Stimulated activated CD8-positive, alpha-beta memory T cell treated with anti-CD3 and anti-CD28 coated beads, Interleukin-12 subunit alpha, Interleukin-12 subunit beta, amount 100 ng/mL, for 24 hours (primary cell): ENCODE measurements around the gene KLHL22.
"Not testable (repeated sequence)": the region's sequence is repeated elsewhere in the genome, so short reads cannot be mapped to it uniquely, and the experiment has no call there.

Experiments used
- DNase-seq: peaks from one replicate; pipeline ENCODE4 v3.0.0-alpha.2; 2020; ENCODE audit errors: extremely low read depth

Gene KLHL22

DNA sequence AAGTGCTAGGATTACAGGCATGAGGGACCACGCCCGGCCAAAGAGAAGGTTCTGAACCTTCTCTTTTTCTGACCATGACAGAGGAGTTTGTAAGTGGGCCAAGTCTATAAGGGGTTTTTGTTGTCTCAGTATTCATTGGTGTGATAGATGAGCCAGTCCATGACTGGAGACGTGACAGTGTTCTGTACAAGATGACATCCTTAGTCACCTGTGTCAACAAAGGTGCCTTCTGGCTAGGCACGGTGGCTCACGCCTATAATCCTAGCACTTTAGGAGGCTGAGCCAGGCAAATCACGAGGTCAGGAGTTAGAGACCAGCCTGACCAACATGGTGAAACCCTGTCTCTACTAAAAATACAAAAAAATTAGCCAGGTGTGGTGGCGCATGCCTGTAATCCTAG lies 4.2 kb upstream of the KLHL22 start:
- DNase-seq = no peak

DNA sequence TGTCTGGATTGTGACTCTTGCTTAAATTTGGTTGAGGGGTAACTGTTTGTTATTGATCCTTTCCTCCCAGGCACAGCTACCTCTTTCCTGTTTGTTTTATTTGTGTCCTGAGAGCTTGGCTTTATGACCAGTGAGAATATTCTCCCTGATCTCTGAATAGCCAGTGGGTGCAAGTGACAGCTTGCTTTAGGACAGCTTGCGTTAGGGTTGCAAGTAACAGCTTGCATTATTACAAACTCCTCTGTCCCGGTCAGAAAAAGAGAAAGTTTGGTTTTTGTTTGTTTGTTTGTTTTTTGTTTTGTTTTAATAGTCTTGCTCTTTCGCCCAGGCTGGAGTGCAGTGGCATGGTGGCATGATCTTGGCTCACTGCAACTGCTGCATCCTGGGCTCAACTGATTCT lies 3.3 kb upstream of the KLHL22 start:
- DNase-seq = no peak

DNA sequence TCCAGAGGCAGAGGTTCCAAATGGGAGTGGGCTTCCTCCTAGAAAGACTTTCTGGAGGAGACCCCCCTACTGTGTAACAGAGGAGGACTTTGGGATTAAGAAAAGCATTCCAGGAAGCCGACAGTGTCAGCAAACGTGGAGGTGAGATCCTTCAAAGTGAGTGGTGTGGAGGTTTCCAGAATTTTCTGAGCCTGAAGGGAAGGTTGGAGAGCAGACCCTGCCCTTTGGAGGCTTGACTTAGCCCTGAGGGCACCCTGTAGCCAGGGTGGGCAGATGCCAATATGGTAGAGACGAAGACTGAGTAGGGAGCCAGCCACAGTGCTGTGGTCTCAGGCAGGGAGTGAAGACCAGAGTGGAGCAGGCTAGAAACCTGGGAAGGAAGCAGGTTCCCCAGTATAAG lies 1.8 kb upstream of the KLHL22 start:
- DNase-seq = no peak

GRCh38 chr22:20495861-20496681 lies 476 bp upstream of the KLHL22 start:
- DNase-seq = peak; percentile 85

- no peak for DNase-seq
These were observed 4.2 kb downstream of the KLHL22 start for GRCh38 chr22:20491346-20491745.

- DNase-seq = no peak
These were observed 4.7 kb downstream of the KLHL22 start for GRCh38 chr22:20490941-20491307.

GRCh38 chr22:20490183-20490940 lies 5.2 kb downstream of the KLHL22 start:
- DNase-seq = no peak

DNA sequence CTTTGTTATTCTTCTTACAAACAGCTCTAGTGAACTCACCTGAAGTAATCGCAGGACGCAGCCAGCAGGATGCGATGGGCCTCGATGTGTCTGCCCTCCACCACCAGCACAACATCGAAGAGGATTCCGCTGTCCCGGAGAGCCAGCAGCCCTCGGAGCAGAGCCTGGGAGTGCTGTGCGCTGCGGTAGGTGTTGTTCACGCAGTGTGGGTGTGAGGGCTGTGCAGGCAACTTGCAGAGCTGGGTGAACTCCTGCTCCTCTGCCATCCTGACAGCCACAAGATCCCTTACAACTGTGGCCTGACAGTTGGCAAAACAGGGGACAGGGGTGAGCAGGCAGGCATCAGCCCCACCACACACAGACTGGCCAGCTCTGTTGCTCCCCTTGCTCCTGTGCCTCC lies 6.6 kb downstream of the KLHL22 start:
- DNase-seq = no peak

DNA sequence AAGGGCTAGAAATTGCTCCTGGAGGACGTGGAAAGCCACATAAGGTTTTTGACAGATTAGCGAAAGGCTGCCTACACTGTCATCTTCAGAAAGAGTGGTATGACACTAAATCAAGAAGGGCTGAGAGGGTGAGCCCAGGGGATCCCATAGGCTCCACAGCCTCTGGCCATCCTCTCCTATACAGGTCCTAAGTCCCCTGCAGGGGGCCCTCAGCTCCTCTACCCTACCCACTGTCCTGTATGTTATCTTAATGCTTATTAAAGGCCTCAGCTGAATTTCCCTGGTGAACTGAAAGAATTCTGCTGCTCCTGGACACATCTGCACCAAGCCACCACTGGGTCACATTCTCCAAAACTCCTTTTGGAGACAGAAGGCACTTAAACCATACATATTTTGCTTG lies 7.9 kb downstream of the KLHL22 start:
- no peak for DNase-seq

DNA sequence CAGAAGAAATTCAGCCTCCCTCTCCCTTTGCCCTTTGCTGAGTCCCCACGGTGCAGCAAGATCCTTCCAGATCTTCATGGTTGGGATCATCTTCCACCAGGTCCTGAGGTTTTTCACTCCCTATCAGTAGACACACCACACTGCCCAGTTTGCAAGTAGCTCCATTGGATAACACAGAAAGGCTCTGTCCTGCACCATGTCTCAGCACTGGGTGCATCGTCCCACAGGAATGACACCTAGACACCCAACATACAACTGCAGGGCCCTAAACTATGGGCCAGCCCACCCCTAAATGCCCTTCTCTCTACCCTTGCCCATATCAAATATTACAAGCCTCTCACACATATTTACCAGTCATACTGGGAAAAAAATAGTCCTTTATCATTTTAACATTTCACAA lies 9.4 kb downstream of the KLHL22 start:
- no peak for DNase-seq

GRCh38 chr22:20484948-20485683 lies 10.5 kb downstream of the KLHL22 start:
- no peak for DNase-seq

DNA sequence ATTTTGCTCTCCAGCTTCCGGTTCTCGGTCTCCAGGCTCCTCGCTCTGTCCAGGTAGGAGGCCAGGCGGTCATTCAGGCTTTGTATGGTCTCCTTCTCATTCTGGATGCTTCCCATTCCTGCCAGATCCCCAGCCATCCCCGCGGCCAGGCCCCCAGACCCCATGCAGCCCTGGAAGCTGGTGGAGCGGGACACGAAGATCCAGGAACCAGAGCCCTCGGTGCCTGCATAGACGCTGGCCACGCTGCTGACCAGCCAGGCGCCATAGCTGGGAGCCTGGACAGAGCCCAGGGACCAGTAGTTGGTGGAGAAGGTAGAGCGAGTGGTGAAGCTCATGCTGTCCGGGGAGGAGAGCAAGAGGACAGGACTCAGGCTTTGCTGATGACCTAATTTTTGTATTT lies 11.8 kb downstream of the KLHL22 start:
- no peak for DNase-seq

- DNase-seq = not testable (repeated sequence)
These were observed 12.5 kb downstream of the KLHL22 start for GRCh38 chr22:20483143-20483506.

- no peak for DNase-seq
These were observed 15.9 kb downstream of the KLHL22 start for GRCh38 chr22:20479612-20480196.

DNA sequence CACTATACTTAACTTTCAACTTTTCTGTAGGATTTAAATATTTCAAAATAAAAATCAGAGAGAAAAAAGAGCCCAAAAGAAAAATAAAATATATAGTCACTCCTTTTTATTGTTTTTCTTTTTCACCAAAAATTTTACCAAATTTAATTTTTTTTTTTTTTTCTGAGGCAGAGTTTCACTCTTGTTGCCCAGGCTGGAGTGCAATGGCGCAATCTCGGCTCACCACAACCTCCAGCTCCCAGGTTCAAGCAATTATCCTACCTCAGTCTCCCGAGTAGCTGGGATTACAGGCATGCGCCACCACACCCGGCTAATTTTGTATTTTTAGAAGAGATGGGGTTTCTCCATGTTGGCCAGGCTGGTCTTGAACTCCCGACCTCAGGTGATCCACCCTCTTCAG lies 17.5 kb downstream of the KLHL22 start:
- not testable (repeated sequence) for DNase-seq

GRCh38 chr22:20475569-20475968 lies 20.0 kb downstream of the KLHL22 start:
- not testable (repeated sequence) for DNase-seq

- no peak for DNase-seq
These were observed 20.5 kb downstream of the KLHL22 start for GRCh38 chr22:20475115-20475436.

DNA sequence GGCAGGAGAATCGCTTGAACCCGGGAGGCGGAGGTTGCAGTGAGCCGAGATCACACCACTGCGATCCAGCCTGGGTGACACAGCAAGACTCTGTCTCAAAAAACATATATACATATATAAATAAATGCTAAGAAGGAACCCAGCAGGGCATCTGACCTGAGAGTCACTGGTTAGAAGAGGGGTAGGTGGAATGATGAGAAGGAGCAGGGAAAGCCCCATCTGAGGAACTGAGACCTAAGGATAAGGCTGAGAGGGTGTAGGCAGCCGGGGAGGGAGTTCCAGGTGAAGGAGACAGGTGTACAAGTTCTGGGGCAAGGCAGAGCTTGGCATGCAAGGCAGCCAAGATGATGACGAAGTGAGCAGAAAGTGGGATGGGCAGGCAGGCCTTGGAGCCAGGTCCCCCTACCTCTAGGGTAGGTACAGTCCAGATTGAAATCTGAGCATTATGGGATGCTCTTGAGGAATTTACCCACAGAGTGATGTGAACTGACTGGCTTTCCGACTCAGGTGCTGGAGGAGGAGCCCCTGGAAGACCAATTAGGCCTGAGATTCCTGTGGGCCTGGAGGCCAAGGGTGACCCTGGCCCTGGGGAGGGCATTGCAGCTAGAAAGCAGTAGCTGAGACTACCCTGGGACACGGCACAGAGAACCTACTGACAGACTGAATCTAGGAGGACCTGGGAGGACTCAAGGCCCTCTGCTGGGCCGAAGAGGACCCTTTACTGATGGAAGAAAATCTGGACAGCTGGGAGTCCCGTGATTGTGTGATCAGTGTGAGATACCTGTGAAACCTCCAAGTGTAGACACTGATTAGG lies 22.8 kb downstream of the KLHL22 start:
- DNase-seq = no peak

DNA sequence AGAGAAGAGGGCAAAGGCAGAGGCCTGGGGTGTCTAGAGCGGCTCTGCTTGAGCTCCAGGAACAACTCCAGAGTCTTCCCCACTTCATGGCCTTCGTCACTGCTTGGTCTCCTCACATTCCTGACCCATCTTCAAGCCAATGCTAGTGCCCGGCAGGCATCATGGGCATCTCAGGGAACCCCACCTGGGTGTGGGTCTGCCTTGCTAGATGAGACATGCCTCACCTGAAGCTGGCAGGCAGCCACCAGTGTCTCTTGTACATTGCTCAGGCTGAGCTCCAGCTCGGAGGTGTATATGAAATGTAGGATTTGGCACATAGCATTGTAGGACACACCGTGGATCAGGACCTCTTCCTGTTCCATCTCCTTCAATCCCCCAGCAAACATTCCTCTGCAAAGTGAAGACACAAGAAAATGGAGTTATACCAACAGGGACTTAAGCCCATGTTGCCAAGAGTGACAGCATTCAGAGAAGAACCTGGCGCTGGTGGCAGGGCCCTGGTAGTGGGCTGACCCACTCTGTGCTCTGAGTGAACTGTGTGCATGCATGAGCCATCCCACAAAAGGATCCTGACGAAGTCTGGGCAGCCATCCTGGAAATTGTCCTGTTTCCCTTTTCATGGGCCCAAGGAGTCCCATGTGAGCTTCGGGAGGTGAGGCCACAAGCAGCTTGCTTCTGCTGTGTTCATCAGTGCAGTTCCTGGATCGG lies 24.3 kb downstream of the KLHL22 start:
- DNase-seq = no peak

DNA sequence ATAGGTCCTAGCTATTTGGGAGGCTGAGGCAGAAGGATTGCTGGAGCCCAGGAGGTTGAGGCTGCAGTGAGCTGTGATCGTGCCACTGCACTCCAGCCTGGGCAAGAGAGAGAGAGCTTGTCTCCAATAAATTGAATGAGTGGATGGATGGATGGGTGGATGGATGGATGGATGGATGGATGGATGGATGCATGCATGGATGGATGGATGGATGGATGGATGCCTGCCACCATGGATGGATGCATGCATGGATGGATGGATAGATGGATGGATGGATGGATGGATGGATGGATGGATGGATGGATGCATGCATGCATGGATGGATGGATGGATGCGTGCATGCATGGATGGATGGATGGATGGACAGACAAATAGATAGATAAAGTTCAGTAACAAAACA lies 25.1 kb downstream of the KLHL22 start:
- DNase-seq = not testable (repeated sequence)
